ENCODE measurements around the gene SKAP1. TPM values are rescaled to one million over a fixed set of nuclear protein-coding genes. Genes with fewer than 3 reads are reported as not detected.

SKAP1 gene
- total and polyA plus RNA-seq, 2 donors (not counting 1 experiment from before 2014, with no cell fraction given): not detected

GRCh38 chr17:48285614-48286013 lies 144.4 kb downstream of the SKAP1 start:
- H3K9ac ChIP-seq (ENCODE audit: insufficient read depth, low read length): no peak overlapping the region
- peaks cover 13% of the 10 kb centered on the region for H3K27me3 ChIP-seq (ENCODE audit: control insufficient read depth, insufficient read depth, low read length)
- no peaks in the 10 kb centered on the region for H3K36me3 ChIP-seq (ENCODE audit: control insufficient read depth, insufficient read depth, low read length)
- TF ChIP-seq CTCF (conservative IDR thresholded peaks at IDR 0.05 in 1 of 2, IDR thresholded peaks at IDR 0.05 in 1 of 2; ENCODE audit: low read depth in 1 of 2, low read length in 2 of 2) (no peak), EZH2 (IDR thresholded peaks at IDR 0.05; ENCODE audit: low read length, missing control alignments) (no peak)
- no peak for DNase-seq (ENCODE audit: low read depth in 2 of 2)
- H3K4me3 ChIP-seq (replicated peaks in 1 of 4; ENCODE audit: control extremely low read depth in 1 of 4, insufficient read depth in 1 of 4, low read depth in 3 of 4, low read length in 4 of 4): no peak overlapping the region
- H3K9me3 ChIP-seq (ENCODE audit: control insufficient read depth, insufficient read depth, low read depth, low read length): no peaks in the 10 kb centered on the region
- no peak overlapping the region for H3K4me2 ChIP-seq (ENCODE audit: extremely low read depth, insufficient read depth, low read length)
- no peaks in the 10 kb centered on the region for H3K4me1 ChIP-seq (ENCODE audit: control insufficient read depth, extremely low read depth, insufficient read depth, low read length)
- H3K79me2 ChIP-seq (ENCODE audit: control insufficient read depth, insufficient read depth, low read length): no peaks in the 10 kb centered on the region
- H3K27ac ChIP-seq (ENCODE audit: insufficient read depth, low read length): no peak overlapping the region
- H2AFZ ChIP-seq (ENCODE audit: low read length): no peak overlapping the region
- H4K20me1 ChIP-seq (ENCODE audit: control insufficient read depth, extremely low read depth, insufficient read depth, low read length): no peaks in the 10 kb centered on the region

GRCh38 chr17:48283907-48284306 lies 146.1 kb downstream of the SKAP1 start:
- no peaks in the 10 kb centered on the region for H3K79me2 ChIP-seq (ENCODE audit: control insufficient read depth, insufficient read depth, low read length)
- TF ChIP-seq EZH2 (IDR thresholded peaks at IDR 0.05; ENCODE audit: low read length, missing control alignments) (no peak), CTCF (conservative IDR thresholded peaks at IDR 0.05 in 1 of 2, IDR thresholded peaks at IDR 0.05 in 1 of 2; ENCODE audit: low read depth in 1 of 2, low read length in 2 of 2) (no peak)
- H3K9me3 ChIP-seq (ENCODE audit: control insufficient read depth, insufficient read depth, low read depth, low read length): no peaks in the 10 kb centered on the region
- H3K4me1 ChIP-seq (ENCODE audit: control insufficient read depth, extremely low read depth, insufficient read depth, low read length): no peaks in the 10 kb centered on the region
- H3K27ac ChIP-seq (ENCODE audit: insufficient read depth, low read length): no peak overlapping the region
- no peak overlapping the region for H3K4me3 ChIP-seq (replicated peaks in 1 of 4; ENCODE audit: control extremely low read depth in 1 of 4, insufficient read depth in 1 of 4, low read depth in 3 of 4, low read length in 4 of 4)
- peaks cover 14% of the 10 kb centered on the region for H3K27me3 ChIP-seq (ENCODE audit: control insufficient read depth, insufficient read depth, low read length)
- H2AFZ ChIP-seq (ENCODE audit: low read length): no peak overlapping the region
- H3K9ac ChIP-seq (ENCODE audit: insufficient read depth, low read length): no peak overlapping the region
- H4K20me1 ChIP-seq (ENCODE audit: control insufficient read depth, extremely low read depth, insufficient read depth, low read length): no peaks in the 10 kb centered on the region
- H3K4me2 ChIP-seq (ENCODE audit: extremely low read depth, insufficient read depth, low read length): no peak overlapping the region
- no peaks in the 10 kb centered on the region for H3K36me3 ChIP-seq (ENCODE audit: control insufficient read depth, insufficient read depth, low read length)
- DNase-seq (ENCODE audit: low read depth in 2 of 2): no peak

GRCh38 chr17:48283411-48283810 lies 146.6 kb downstream of the SKAP1 start:
- no peak for TF ChIP-seq EZH2 (IDR thresholded peaks at IDR 0.05; ENCODE audit: low read length, missing control alignments)
- no peak for TF ChIP-seq CTCF (conservative IDR thresholded peaks at IDR 0.05 in 1 of 2, IDR thresholded peaks at IDR 0.05 in 1 of 2; ENCODE audit: low read depth in 1 of 2, low read length in 2 of 2)
- Histone ChIP-seq H3K27me3 (ENCODE audit: control insufficient read depth, insufficient read depth, low read length) (peaks cover 17% of the 10 kb centered on the region), H3K27ac (ENCODE audit: insufficient read depth, low read length) (no peak overlapping the region)

More at GRCh38 chr17:48283411-48283810, 146.6 kb downstream of the SKAP1 start:
- H3K4me2 ChIP-seq (ENCODE audit: extremely low read depth, insufficient read depth, low read length): no peak overlapping the region
- no peak overlapping the region for H3K9ac ChIP-seq (ENCODE audit: insufficient read depth, low read length)
- DNase-seq (ENCODE audit: low read depth in 2 of 2): no peak
- H3K36me3 ChIP-seq (ENCODE audit: control insufficient read depth, insufficient read depth, low read length): no peaks in the 10 kb centered on the region
- H3K9me3 ChIP-seq (ENCODE audit: control insufficient read depth, insufficient read depth, low read depth, low read length): no peaks in the 10 kb centered on the region
- H2AFZ ChIP-seq (ENCODE audit: low read length): no peak overlapping the region
- no peak overlapping the region for H3K4me3 ChIP-seq (replicated peaks in 1 of 4; ENCODE audit: control extremely low read depth in 1 of 4, insufficient read depth in 1 of 4, low read depth in 3 of 4, low read length in 4 of 4)
- no peaks in the 10 kb centered on the region for H3K79me2 ChIP-seq (ENCODE audit: control insufficient read depth, insufficient read depth, low read length)
- H4K20me1 ChIP-seq (ENCODE audit: control insufficient read depth, extremely low read depth, insufficient read depth, low read length): no peaks in the 10 kb centered on the region
- no peaks in the 10 kb centered on the region for H3K4me1 ChIP-seq (ENCODE audit: control insufficient read depth, extremely low read depth, insufficient read depth, low read length)
